GM23338 (cell line): ENCODE measurements around the gene DLG2. TPM values are rescaled to one million over a fixed set of nuclear protein-coding genes. Genes with fewer than 3 reads are reported as not detected.

Experiments
- ATAC-seq: fragments of 200-7000 bp; cut with Tn5 transposase; 3 replicates; pipeline ENCODE4 v1.9.1; 2020
- DNase-seq: peaks from one replicate; pipeline ENCODE4 v3.0.0-alpha.2; 2015; ENCODE audit warnings: low spot score
- H2AFZ ChIP-seq: fragments of 200-600 bp; sonication (generic); 2 replicates; pipeline ENCODE4 v1.8.0; 2016; ENCODE audit warnings: antibody characterized with exemption, mild to moderate bottlenecking, moderate library complexity
- H3F3A ChIP-seq: fragments of 200-600 bp; sonication (generic); replicated peaks from 2 replicates; pipeline ENCODE4 v1.8.0; 2017; ENCODE audit warnings: antibody characterized with exemption, mixed run types, low read depth
- H3K27ac ChIP-seq: fragments of 200-600 bp; sonication (generic); 2 replicates; pipeline ENCODE4 v1.6.1; 2016; ENCODE audit warnings: low read depth
- H3K27me3 ChIP-seq: fragments of 200-600 bp; sonication (generic); 2 replicates; pipeline ENCODE4 v1.8.0; 2016; ENCODE audit warnings: mild to moderate bottlenecking, mixed run types, moderate library complexity; ENCODE audit not compliant: insufficient read depth
- H3K36me3 ChIP-seq: fragments of 200-600 bp; sonication (generic); 2 replicates; pipeline ENCODE4 v1.8.0; 2016; ENCODE audit warnings: mild to moderate bottlenecking; ENCODE audit not compliant: insufficient read depth
- H3K4me1 ChIP-seq: fragments of 200-600 bp; sonication (generic); 2 replicates; pipeline ENCODE4 v1.8.0; 2016; ENCODE audit warnings: mild to moderate bottlenecking, moderate library complexity; ENCODE audit not compliant: insufficient read depth
- H3K4me2 ChIP-seq: fragments of 200-600 bp; sonication (generic); 2 replicates; pipeline ENCODE4 v1.7.1; 2017; ENCODE audit warnings: mixed run types
- H3K4me3 ChIP-seq: fragments of 200-600 bp; sonication (generic); 2 replicates; pipeline ENCODE4 v1.6.1; 2016; ENCODE audit warnings: mixed run types
- H3K79me2 ChIP-seq: fragments of 200-600 bp; sonication (generic); replicated peaks from 2 replicates; pipeline ENCODE4 v1.8.0; 2017; ENCODE audit warnings: mild to moderate bottlenecking; ENCODE audit not compliant: insufficient read depth
- H3K9me2 ChIP-seq: fragments of 200-600 bp; sonication (generic); 2 replicates; pipeline ENCODE4 v1.8.0; 2017; ENCODE audit not compliant: insufficient read depth
- H4K20me1 ChIP-seq: fragments of 200-600 bp; sonication (generic); replicated peaks from 2 replicates; pipeline ENCODE4 v1.8.0; 2017; ENCODE audit warnings: mild to moderate bottlenecking; ENCODE audit not compliant: insufficient read depth
- H3K27ac Mint-ChIP-seq: 2 replicates; pipeline ENCODE4 v1.8.0; 2020; ENCODE audit warnings: inconsistent platforms, mild to moderate bottlenecking, moderate library complexity, mixed read lengths
- H3K27me3 Mint-ChIP-seq: 3 replicates; pipeline ENCODE4 v1.8.0; 2022; ENCODE audit warnings: low read depth, mild to moderate bottlenecking, moderate library complexity, mixed read lengths, inconsistent platforms; ENCODE audit not compliant: insufficient read depth, poor library complexity
- H3K36me3 Mint-ChIP-seq: 3 replicates; pipeline ENCODE4 v1.8.0; 2021; ENCODE audit warnings: low read depth, mild to moderate bottlenecking, inconsistent platforms, moderate library complexity, mixed read lengths
- H3K4me1 Mint-ChIP-seq: 3 replicates; pipeline ENCODE4 v1.8.0; 2020; ENCODE audit warnings: mild to moderate bottlenecking, inconsistent platforms, mixed read lengths
- H3K4me3 Mint-ChIP-seq: 3 replicates; pipeline ENCODE4 v1.8.0; 2021; ENCODE audit warnings: moderate library complexity, mild to moderate bottlenecking, inconsistent platforms, mixed read lengths
- H3K9me3 Mint-ChIP-seq: 3 replicates; pipeline ENCODE4 v1.8.0; 2020; ENCODE audit warnings: moderate library complexity, mild to moderate bottlenecking, inconsistent platforms, mixed read lengths
- CREB1 ChIP-seq: fragments of 250-450 bp; sonication (Bioruptor Pico); IDR thresholded peaks from 2 replicates; pipeline ENCODE4 v1.5.0; 2020; ENCODE audit warnings: low read depth, mild to moderate bottlenecking, moderate library complexity
- CTCF ChIP-seq, 2 experiments: fragments of 200-600 bp in 1 of 2; sonication (generic) in 1 of 2; conservative IDR thresholded peaks; 2 replicates each; pipeline versions ENCODE4 v1.5.1 to v1.6.1; 2016 to 2017; ENCODE audit warnings: antibody characterized with exemption in 2 of 2, low read depth in 2 of 2, mild to moderate bottlenecking in 2 of 2, moderate library complexity in 1 of 2
- EZH2 ChIP-seq: fragments of 200-600 bp; sonication (generic); IDR thresholded peaks from one replicate; pipeline ENCODE4 v1.8.0; 2017; ENCODE audit warnings: antibody characterized with exemption, mild to moderate bottlenecking, low read depth; ENCODE audit not compliant: unreplicated experiment
- EZH2phosphoT487 ChIP-seq: fragments of 200-600 bp; sonication (generic); IDR thresholded peaks from one replicate; pipeline ENCODE4 v1.8.1; 2018; ENCODE audit warnings: antibody characterized with exemption; ENCODE audit not compliant: unreplicated experiment
- NANOG ChIP-seq: IDR thresholded peaks from 2 replicates; pipeline ENCODE4 v1.6.1; 2016; ENCODE audit warnings: antibody characterized with exemption, borderline replicate concordance
- POLR2AphosphoS5 ChIP-seq: IDR thresholded peaks from 2 replicates; pipeline ENCODE4 v1.6.1; 2016; ENCODE audit warnings: antibody characterized with exemption, low read depth
- REST ChIP-seq: IDR thresholded peaks from one replicate; pipeline ENCODE4 v1.6.1; 2018; ENCODE audit warnings: antibody characterized with exemption; ENCODE audit not compliant: unreplicated experiment
- STAT1 ChIP-seq: IDR thresholded peaks from one replicate; pipeline ENCODE4 v1.6.1; 2016; ENCODE audit warnings: antibody characterized with exemption; ENCODE audit not compliant: unreplicated experiment
- ZNF331 ChIP-seq: fragments of 250-450 bp; sonication (Bioruptor Pico); IDR thresholded peaks from 2 replicates; pipeline ENCODE4 v1.5.0; 2020; ENCODE audit warnings: low read depth, mild to moderate bottlenecking, moderate library complexity
- ZNF462 ChIP-seq: fragments of 250-450 bp; sonication (Bioruptor Pico); IDR thresholded peaks from 2 replicates; pipeline ENCODE4 v1.5.0; 2020; ENCODE audit warnings: mild to moderate bottlenecking, moderate library complexity
- polyA plus RNA-seq: library from polyadenylated mRNA; unstranded; fragments of >200 nt; fragmentation: Nextera tagmentation; extraction: Ambion mirVana; gene quantifications from 2 replicates; pipeline ENCODE4 v1.2.1, GENCODE V29; 2016
- total RNA-seq: library from RNA; depleted of rRNA; stranded (reverse); fragments of >200 nt; shearing (Covaris generic); gene quantifications from 2 replicates; pipeline ENCODE4 v1.2.3, GENCODE V29; 2014

DLG2 gene
- total and polyA plus RNA-seq, 2 experiments from 2014 or later = 19.8 to 21.5 TPM

GRCh38 chr11:84383576-84383975 is 1243.6 kb downstream of the DLG2 start:
- Histone ChIP-seq H3F3A (no peaks in the 10 kb centered on the region), H3K4me2 (no peak overlapping the region), H3K27me3 (no peaks in the 10 kb centered on the region), H3K79me2 (no peaks in the 10 kb centered on the region), H3K36me3 (no peaks in the 10 kb centered on the region), H3K27ac (no peak overlapping the region), H2AFZ (no peak overlapping the region), H4K20me1 (no peaks in the 10 kb centered on the region), H3K9me2 (no peaks in the 10 kb centered on the region), H3K4me3 (no peak overlapping the region), H3K4me1 (no peaks in the 10 kb centered on the region)
- no peak for DNase-seq
- H3K4me3 Mint-ChIP-seq = no peak overlapping the region
- peaks cover 8% of the 10 kb centered on the region; the same call in 1 of the 3 replicates for H3K4me1 Mint-ChIP-seq
- TF ChIP-seq ZNF331 (CRISPR knock-in tag) (no peak), EZH2phosphoT487 (no peak), CTCF (conservative IDR thresholded peaks at IDR 0.05; ENCODE audit: low read depth in 2 of 2) (no peak), REST (no peak), STAT1 (no peak), CREB1 (CRISPR knock-in tag) (no peak), ZNF462 (CRISPR knock-in tag) (no peak), NANOG (no peak), EZH2 (no peak), POLR2AphosphoS5 (no peak)
- no peak for ATAC-seq
- no peaks in the 10 kb centered on the region for H3K36me3 Mint-ChIP-seq
- H3K9me3 Mint-ChIP-seq = no peaks in the 10 kb centered on the region
- no peaks in the 10 kb centered on the region for H3K27me3 Mint-ChIP-seq
- no peak overlapping the region for H3K27ac Mint-ChIP-seq
